Activated T-cell treated with anti-CD3 and anti-CD28 coated beads, Interleukin-2, amount 50 U/mL, for 72 hours (primary cell): ENCODE results near the gene DRG2. TPM values are rescaled to one million over a fixed set of nuclear protein-coding genes. Genes with fewer than 3 reads are reported as not detected.
A peak's percentile ranks its signal among the peaks of the same experiment; 100 is the strongest.

Experiments
- ATAC-seq, 2 donors: fragments of 150-1000 bp; cut with Tn5 transposase; replicated peaks in 1 of 2; 2 replicates each; pipeline ENCODE4 v1.10.0; 2021; ENCODE audit warnings: moderate library complexity in 2 of 2, mild to moderate bottlenecking in 1 of 2
- DNase-seq, 2 donors: peaks; one replicate each; pipeline ENCODE4 v3.0.0; 2021 to 2022; ENCODE audit warnings: mixed read lengths in 1 of 2
- H3K27ac Mint-ChIP-seq: one replicate; pipeline ENCODE4 v1.8.0; 2022; ENCODE audit warnings: mild to moderate bottlenecking, moderate library complexity, mixed read lengths
- H3K27me3 Mint-ChIP-seq: one replicate; pipeline ENCODE4 v1.8.0; 2022; ENCODE audit warnings: low read depth, mixed read lengths
- H3K36me3 Mint-ChIP-seq, 2 donors: one replicate each; pipeline ENCODE4 v1.8.0; 2022; ENCODE audit warnings: mixed read lengths in 2 of 2, mild to moderate bottlenecking in 1 of 2; ENCODE audit not compliant: insufficient read depth in 2 of 2
- H3K4me1 Mint-ChIP-seq: one replicate; pipeline ENCODE4 v1.8.0; 2022; ENCODE audit warnings: low read depth, mixed read lengths
- H3K4me3 Mint-ChIP-seq, 2 donors: one replicate each; pipeline ENCODE4 v1.8.0; 2022; ENCODE audit warnings: mild to moderate bottlenecking in 2 of 2, mixed read lengths in 2 of 2, moderate library complexity in 2 of 2
- H3K9me3 Mint-ChIP-seq, 2 donors: one replicate each; pipeline ENCODE4 v1.8.0; 2022; ENCODE audit warnings: mixed read lengths in 2 of 2
- total RNA-seq, 2 donors: library from RNA; stranded (reverse); gene quantifications; one replicate each; pipeline ENCODE4 v1.2.3, GENCODE V29; 2022

Gene DRG2
- total RNA-seq, 2 donors from 2014 or later, result 44.1 to 53.6 TPM

GRCh38 chr17:18056214-18056613 lies 31.5 kb upstream of the DRG2 start:
- DNase-seq, result no peak
- no peak overlapping the region for H3K4me3 Mint-ChIP-seq
- no peaks in the 10 kb centered on the region for H3K27me3 Mint-ChIP-seq
- no peak for ATAC-seq
- H3K36me3 Mint-ChIP-seq, result peaks cover 3% of the 10 kb centered on the region in 2 donors
- H3K9me3 Mint-ChIP-seq, result no peaks in the 10 kb centered on the region
- H3K4me1 Mint-ChIP-seq, result peaks cover 5% of the 10 kb centered on the region
- H3K27ac Mint-ChIP-seq, result no peak overlapping the region

DNA sequence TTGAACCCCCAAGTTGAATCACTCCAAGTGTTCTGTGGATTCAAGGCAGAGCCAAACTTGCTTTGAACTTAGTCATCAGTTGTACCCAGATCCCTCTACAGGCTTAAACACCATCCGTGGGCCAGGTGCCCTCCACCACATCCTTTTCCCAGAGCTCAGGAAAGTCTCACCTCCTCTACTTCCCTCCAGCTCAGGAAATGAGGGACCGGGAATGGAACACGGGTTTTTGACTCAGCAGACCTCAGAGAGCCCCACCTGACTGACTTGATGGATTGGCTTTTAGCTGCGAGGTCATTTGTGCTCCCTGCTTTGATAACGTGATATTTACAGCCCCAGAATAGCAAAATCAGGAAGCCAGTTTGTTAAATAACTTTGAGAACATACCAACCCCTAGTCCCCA lies 28.5 kb upstream of the DRG2 start:
- no peaks in the 10 kb centered on the region for H3K9me3 Mint-ChIP-seq
- ATAC-seq (no peak), DNase-seq (no peak)
- peak overlapping the region; percentile 66 for H3K27ac Mint-ChIP-seq
- H3K27me3 Mint-ChIP-seq, result no peaks in the 10 kb centered on the region
- H3K4me1 Mint-ChIP-seq, result peaks cover 5% of the 10 kb centered on the region
- no peak overlapping the region for H3K4me3 Mint-ChIP-seq
- H3K36me3 Mint-ChIP-seq, result peaks cover 3% of the 10 kb centered on the region in 2 donors

GRCh38 chr17:18064053-18064452 lies 23.7 kb upstream of the DRG2 start:
- H3K9me3 Mint-ChIP-seq, result no peaks in the 10 kb centered on the region
- ATAC-seq (no peak), DNase-seq (no peak)
- H3K4me1 Mint-ChIP-seq, result peaks cover 5% of the 10 kb centered on the region
- H3K27ac Mint-ChIP-seq, result no peak overlapping the region
- H3K36me3 Mint-ChIP-seq, result peaks cover 1 to 6% of the 10 kb centered on the region in 2 donors
- H3K27me3 Mint-ChIP-seq, result no peaks in the 10 kb centered on the region
- no peak overlapping the region for H3K4me3 Mint-ChIP-seq

GRCh38 chr17:18065546-18065945 lies 22.2 kb upstream of the DRG2 start:
- Mint-ChIP-seq H3K27ac (no peak overlapping the region), H3K4me1 (no peaks in the 10 kb centered on the region), H3K9me3 (no peaks in the 10 kb centered on the region), H3K4me3 (no peak overlapping the region), H3K27me3 (no peaks in the 10 kb centered on the region), H3K36me3 (peaks cover 0 to 5% of the 10 kb centered on the region in 2 donors)
- DNase-seq (no peak), ATAC-seq (no peak)

DNA sequence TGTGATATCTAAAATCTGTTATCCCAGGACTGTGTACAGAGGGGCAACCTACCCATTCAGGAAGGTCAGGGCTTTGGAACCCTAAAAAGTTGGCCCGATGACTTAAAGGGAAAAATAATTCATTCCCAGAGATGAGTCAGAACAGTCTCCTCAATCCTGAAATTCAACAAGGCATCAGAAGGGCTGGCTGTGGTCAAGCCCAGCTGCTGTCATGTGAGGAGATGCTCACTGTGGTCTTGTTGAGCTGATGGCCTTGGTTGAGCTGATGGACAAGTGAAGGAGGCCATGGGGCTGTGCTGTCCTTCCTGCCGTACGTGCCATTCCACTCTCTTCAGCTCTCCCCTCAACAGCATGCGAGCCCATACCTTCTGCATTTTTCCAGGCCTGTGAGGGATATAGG lies 20.9 kb upstream of the DRG2 start:
- Mint-ChIP-seq H3K27ac (no peak overlapping the region), H3K4me1 (peaks cover 13% of the 10 kb centered on the region), H3K27me3 (no peaks in the 10 kb centered on the region), H3K4me3 (no peak overlapping the region), H3K9me3 (no peaks in the 10 kb centered on the region), H3K36me3 (peaks cover 0 to 5% of the 10 kb centered on the region in 2 donors)
- DNase-seq, result no peak
- no peak for ATAC-seq

GRCh38 chr17:18069101-18069500 lies 18.6 kb upstream of the DRG2 start:
- Mint-ChIP-seq H3K4me1 (peaks cover 13% of the 10 kb centered on the region), H3K4me3 (no peak overlapping the region), H3K27me3 (no peaks in the 10 kb centered on the region), H3K27ac (no peak overlapping the region), H3K36me3 (peaks cover 0 to 5% of the 10 kb centered on the region in 2 donors), H3K9me3 (no peaks in the 10 kb centered on the region)
- ATAC-seq (no peak), DNase-seq (no peak)

- DNase-seq, result peak in 1 of 2 donors; percentile 6
- ATAC-seq, result peak in 1 of 2 donors; percentile 32
- no peak overlapping the region for H3K27ac Mint-ChIP-seq
Observed at GRCh38 chr17:18070861-18071340, 16.8 kb upstream of the DRG2 start.

GRCh38 chr17:18071751-18072150 lies 16.0 kb upstream of the DRG2 start:
- DNase-seq (no peak), ATAC-seq (peak; percentile 68 to 77)
- Mint-ChIP-seq H3K9me3 (no peaks in the 10 kb centered on the region), H3K27me3 (peaks cover 6% of the 10 kb centered on the region), H3K27ac (no peak overlapping the region), H3K4me1 (peaks cover 13% of the 10 kb centered on the region), H3K36me3 (no peaks in the 10 kb centered on the region), H3K4me3 (peak overlapping the region in 1 of 2 donors; percentile 50)

More at GRCh38 chr17:18070861-18071340, 16.8 kb upstream of the DRG2 start:
- peak overlapping the region; percentile 2 to 26 for H3K4me3 Mint-ChIP-seq
- H3K9me3 Mint-ChIP-seq, result no peaks in the 10 kb centered on the region
- peaks cover 6% of the 10 kb centered on the region for H3K27me3 Mint-ChIP-seq
- peaks cover 13% of the 10 kb centered on the region for H3K4me1 Mint-ChIP-seq
- no peaks in the 10 kb centered on the region for H3K36me3 Mint-ChIP-seq

GRCh38 chr17:18074566-18075272 lies 13.0 kb upstream of the DRG2 start:
- DNase-seq (no peak), ATAC-seq (no peak)
- H3K36me3 Mint-ChIP-seq, result no peaks in the 10 kb centered on the region
- peaks cover 11% of the 10 kb centered on the region for H3K27me3 Mint-ChIP-seq
- H3K27ac Mint-ChIP-seq, result no peak overlapping the region
- H3K9me3 Mint-ChIP-seq, result no peaks in the 10 kb centered on the region
- H3K4me1 Mint-ChIP-seq, result peaks cover 13% of the 10 kb centered on the region
- no peak overlapping the region for H3K4me3 Mint-ChIP-seq

- Mint-ChIP-seq H3K9me3 (no peaks in the 10 kb centered on the region), H3K36me3 (no peaks in the 10 kb centered on the region), H3K4me3 (no peak overlapping the region), H3K27ac (no peak overlapping the region), H3K4me1 (no peaks in the 10 kb centered on the region), H3K27me3 (peaks cover 11% of the 10 kb centered on the region)
- DNase-seq (no peak), ATAC-seq (no peak)
Observed at GRCh38 chr17:18076936-18077335, 10.8 kb upstream of the DRG2 start.

DNA sequence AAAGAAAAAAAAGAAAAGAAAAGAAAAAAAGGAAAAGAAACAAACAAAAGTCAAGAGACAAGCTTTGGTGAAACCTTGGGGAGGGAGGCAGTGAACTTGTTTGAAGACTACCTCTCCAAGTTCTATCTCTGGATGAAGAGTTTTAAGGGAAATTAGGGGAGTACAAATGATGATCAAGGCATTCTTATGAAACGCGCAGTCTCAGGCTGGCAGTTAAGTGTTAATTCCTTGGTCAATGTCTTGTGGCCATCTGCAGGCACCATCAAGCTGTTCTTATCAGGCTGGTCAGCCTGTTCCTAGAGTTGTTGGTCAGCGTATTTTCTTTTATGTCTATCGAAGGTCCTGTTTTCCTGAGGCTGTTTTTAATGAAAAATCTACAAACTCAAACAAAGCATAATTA lies 8.2 kb upstream of the DRG2 start:
- no peak for ATAC-seq
- Mint-ChIP-seq H3K36me3 (no peaks in the 10 kb centered on the region), H3K4me3 (no peak overlapping the region), H3K4me1 (no peaks in the 10 kb centered on the region), H3K27ac (no peak overlapping the region), H3K27me3 (peaks cover 11% of the 10 kb centered on the region), H3K9me3 (no peaks in the 10 kb centered on the region)
- no peak for DNase-seq

- Mint-ChIP-seq H3K4me3 (no peak overlapping the region), H3K27ac (no peak overlapping the region), H3K27me3 (peaks cover 2% of the 10 kb centered on the region), H3K4me1 (peaks cover 21% of the 10 kb centered on the region), H3K36me3 (peaks cover 0 to 2% of the 10 kb centered on the region in 2 donors), H3K9me3 (no peaks in the 10 kb centered on the region)
- DNase-seq, result no peak
- ATAC-seq, result no peak
Observed at GRCh38 chr17:18084256-18084655, 3.5 kb upstream of the DRG2 start.

GRCh38 chr17:18089613-18090012 lies 1.9 kb downstream of the DRG2 start:
- DNase-seq (no peak), ATAC-seq (no peak)
- H3K27me3 Mint-ChIP-seq, result no peaks in the 10 kb centered on the region
- peaks cover 42% of the 10 kb centered on the region for H3K4me1 Mint-ChIP-seq
- H3K36me3 Mint-ChIP-seq, result peaks cover 6 to 7% of the 10 kb centered on the region in 2 donors
- H3K9me3 Mint-ChIP-seq, result no peaks in the 10 kb centered on the region
- peak overlapping the region; percentile 18 for H3K27ac Mint-ChIP-seq
- H3K4me3 Mint-ChIP-seq, result peak overlapping the region; percentile 95 to 99
